Endothelial cell of umbilical vein (primary cell): ENCODE results near the gene PLEKHH3. TPM values are rescaled to one million over a fixed set of nuclear protein-coding genes. Genes with fewer than 3 reads are reported as not detected.

Experiments used
- BruUV-seq: library from RNA; stranded (reverse); fragments of 400-500 nt; replicated peaks from 2 replicates; lab custom pipeline; 2021; lab: Mats Ljungman, UMichigan
- CTCF ChIA-PET: fragments of 300-600, 350-600 bp; sonication (Branson Sonifier 250); formaldehyde crosslinking; loops from one replicate; lab custom pipeline; 2021; ENCODE audit warnings: antibody characterized with exemption, inconsistent platforms; lab: Charles Lee
- POLR2A ChIA-PET: fragments of 300-600, 350-600 bp; sonication (Branson Sonifier 250); formaldehyde crosslinking; loops from one replicate; lab custom pipeline; 2021; ENCODE audit warnings: antibody characterized with exemption, inconsistent platforms; lab: Charles Lee
- DNase-seq: peaks from one replicate; pipeline ENCODE4 v3.0.0-alpha.2; 2011; ENCODE audit warnings: low read depth, low spot score
- FAIRE-seq: peaks from 2 replicates; lab custom pipeline; 2011; peaks lifted over from hg19 to GRCh38; lab: Jason Lieb, UNC
- H2AFZ ChIP-seq: 2 replicates; pipeline ENCODE4 v1.6.0; 2012; ENCODE audit warnings: low read depth, low read length, control low read depth, inconsistent platforms
- H3K27ac ChIP-seq: 2 replicates; pipeline ENCODE4 v1.5.1; 2011; ENCODE audit warnings: low read depth, mild to moderate bottlenecking, control low read depth, low read length, moderate library complexity; ENCODE audit not compliant: insufficient read depth
- H3K27me3 ChIP-seq, 2 experiments: 2 replicates each; pipeline versions ENCODE4 v1.6.0 to v1.6.1; 2011; ENCODE audit warnings: low read length in 2 of 2, mixed read lengths in 1 of 2; ENCODE audit not compliant: control insufficient read depth in 2 of 2, insufficient read depth in 2 of 2
- H3K36me3 ChIP-seq, 2 experiments: 2 replicates in 1 of 2; 3 replicates in 1 of 2; pipeline ENCODE4 v1.5.1; 2011; ENCODE audit warnings: low read length in 2 of 2, mild to moderate bottlenecking in 1 of 2, moderate library complexity in 1 of 2; ENCODE audit not compliant: control insufficient read depth in 2 of 2, insufficient read depth in 2 of 2; ENCODE audit errors: extremely low read depth in 1 of 2
- H3K4me1 ChIP-seq: 3 replicates; pipeline ENCODE4 v1.5.1; 2011; ENCODE audit warnings: mild to moderate bottlenecking, low read length; ENCODE audit not compliant: control insufficient read depth, insufficient read depth; ENCODE audit errors: extremely low read depth
- H3K4me2 ChIP-seq: 2 replicates; pipeline ENCODE4 v1.6.1; 2011; ENCODE audit warnings: low read length, control low read depth, mixed read lengths; ENCODE audit not compliant: insufficient read depth
- H3K4me3 ChIP-seq, 3 experiments: fragments of 200-600 bp in 1 of 3; sonication (generic), shearing (Covaris generic) in 1 of 3; replicated peaks in 1 of 3; 2 replicates each; pipeline ENCODE4 v1.5.1; 2011 to 2016; ENCODE audit warnings: control low read depth in 3 of 3, low read length in 3 of 3, mild to moderate bottlenecking in 2 of 3, inconsistent platforms in 1 of 3, low read depth in 1 of 3, moderate library complexity in 1 of 3; ENCODE audit not compliant: insufficient read depth in 1 of 3
- H3K79me2 ChIP-seq: 2 replicates; pipeline ENCODE4 v1.6.0; 2012; ENCODE audit warnings: low read length, inconsistent platforms; ENCODE audit not compliant: control insufficient read depth, insufficient read depth
- H3K9ac ChIP-seq: replicated peaks from 2 replicates; pipeline ENCODE3; 2011; ENCODE audit warnings: low read length, control low read depth; ENCODE audit not compliant: insufficient read depth; ENCODE audit errors: extremely low read depth
- H3K9me1 ChIP-seq: replicated peaks from 3 replicates; pipeline ENCODE4 v1.6.0; 2011; ENCODE audit warnings: mild to moderate bottlenecking, low read length; ENCODE audit not compliant: control insufficient read depth, insufficient read depth; ENCODE audit errors: extremely low read depth
- H3K9me3 ChIP-seq: replicated peaks from 2 replicates; pipeline ENCODE4 v1.5.1; 2012; ENCODE audit warnings: low read length, inconsistent platforms; ENCODE audit not compliant: control insufficient read depth, insufficient read depth
- H4K20me1 ChIP-seq: replicated peaks from 2 replicates; pipeline ENCODE3; 2011; ENCODE audit warnings: mild to moderate bottlenecking, low read length; ENCODE audit not compliant: control insufficient read depth, insufficient read depth; ENCODE audit errors: extremely low read depth
- EZH2 ChIP-seq: IDR thresholded peaks from 2 replicates; pipeline ENCODE4 v1.6.1; 2012; ENCODE audit warnings: borderline replicate concordance, low read depth, mild to moderate bottlenecking, moderate library complexity, low read length, inconsistent platforms; ENCODE audit not compliant: severe bottlenecking
- FOS ChIP-seq: IDR thresholded peaks from 2 replicates; pipeline ENCODE4 v1.6.1; 2011; ENCODE audit warnings: mild to moderate bottlenecking, low read length, moderate library complexity, borderline replicate concordance; ENCODE audit not compliant: insufficient read depth
- GATA2 ChIP-seq: IDR thresholded peaks from 2 replicates; pipeline ENCODE4 v1.7.0; 2011; ENCODE audit warnings: low read depth, mild to moderate bottlenecking, moderate library complexity, mixed read lengths, low read length; ENCODE audit not compliant: insufficient read length, insufficient read depth
- JUN ChIP-seq: IDR thresholded peaks from 2 replicates; pipeline ENCODE4 v1.6.1; 2011; ENCODE audit warnings: borderline replicate concordance, low read depth; ENCODE audit not compliant: insufficient read length, insufficient read depth
- MYC ChIP-seq: IDR thresholded peaks from one replicate; pipeline ENCODE4 v1.6.1; 2011; ENCODE audit warnings: mild to moderate bottlenecking, low read depth, low read length
- POLR2A ChIP-seq: IDR thresholded peaks from 2 replicates; pipeline ENCODE4 v1.6.1; 2012; ENCODE audit warnings: low read depth, mild to moderate bottlenecking, control low read depth, low read length
- POLR2AphosphoS5 ChIP-seq: IDR thresholded peaks from 2 replicates; pipeline ENCODE4 v1.6.1; 2012; ENCODE audit warnings: low read depth, mild to moderate bottlenecking, control low read depth, low read length, moderate library complexity; ENCODE audit not compliant: insufficient read depth
- dilution Hi-C: fragments of 300-500 bp; cut with MboI; formaldehyde crosslinking; loops from one replicate; pipeline ENCODE4 v1.15.0; 2019; ENCODE audit warnings: low sequenced_read_pairs; ENCODE audit not compliant: extremely low pct_ligation_motif_present
- intact Hi-C: fragments of 100-400 bp; cut with micrococcal nuclease; formaldehyde crosslinking; loops from one replicate; pipeline ENCODE4 v1.10.0; 2022
- polyA plus RNA-seq, 4 experiments: library from polyadenylated mRNA; depleted of rRNA in 3 of 4; stranded (reverse) in 3 of 4; unstranded in 1 of 4; fragments of >200 nt; gene quantifications; 2 replicates each; pipeline versions ENCODE4 v1.2.1 to v1.2.3, GENCODE V29; 2011 to 2012; ENCODE audit warnings: missing spikeins in 1 of 4
- total RNA-seq: library from RNA; stranded (reverse); gene quantifications from 2 replicates; pipeline ENCODE4 v1.2.3, GENCODE V29; 2021
- TF ChIP-seq, protein P1 (sequence below): IDR thresholded peaks from 2 replicates; pipeline ENCODE4 v1.6.1; 2011; ENCODE audit not compliant: insufficient read depth, insufficient read length
- TF ChIP-seq, protein P2 (sequence below), 2 donors: IDR thresholded peaks; 1 replicate in 1 of 2; 2 replicates in 1 of 2; pipeline ENCODE4 v1.5.1; 2011; ENCODE audit warnings: low read length in 2 of 2, mild to moderate bottlenecking in 2 of 2, moderate library complexity in 2 of 2, control low read depth in 1 of 2, inconsistent platforms in 1 of 2, low read depth in 1 of 2; ENCODE audit not compliant: insufficient read depth in 1 of 2; ENCODE audit errors: extremely low read depth in 1 of 2

Gene PLEKHH3
- total and polyA plus RNA-seq, 2 donors (not counting 3 experiments of a cell fraction or from before 2014, with no cell fraction given) = 5.4 to 11.3 TPM

GRCh38 chr17:42698736-42699414 lies 22.1 kb upstream of the PLEKHH3 start:
- no peak overlapping the region for H3K9ac ChIP-seq
- intact Hi-C loops (no loop called here), dilution Hi-C loops (no loop called here)
- H2AFZ ChIP-seq = no peak overlapping the region
- H3K4me3 ChIP-seq = no peak overlapping the region
- FAIRE-seq (no peak), DNase-seq (no peak)
- TF ChIP-seq, protein P1, sequence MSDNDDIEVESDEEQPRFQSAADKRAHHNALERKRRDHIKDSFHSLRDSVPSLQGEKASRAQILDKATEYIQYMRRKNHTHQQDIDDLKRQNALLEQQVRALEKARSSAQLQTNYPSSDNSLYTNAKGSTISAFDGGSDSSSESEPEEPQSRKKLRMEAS = no peak
- TF ChIP-seq POLR2AphosphoS5 (no peak), JUN (no peak), POLR2A (no peak), MYC (no peak), EZH2 (no peak), FOS (no peak), GATA2 (no peak)
- TF ChIP-seq, protein P2, sequence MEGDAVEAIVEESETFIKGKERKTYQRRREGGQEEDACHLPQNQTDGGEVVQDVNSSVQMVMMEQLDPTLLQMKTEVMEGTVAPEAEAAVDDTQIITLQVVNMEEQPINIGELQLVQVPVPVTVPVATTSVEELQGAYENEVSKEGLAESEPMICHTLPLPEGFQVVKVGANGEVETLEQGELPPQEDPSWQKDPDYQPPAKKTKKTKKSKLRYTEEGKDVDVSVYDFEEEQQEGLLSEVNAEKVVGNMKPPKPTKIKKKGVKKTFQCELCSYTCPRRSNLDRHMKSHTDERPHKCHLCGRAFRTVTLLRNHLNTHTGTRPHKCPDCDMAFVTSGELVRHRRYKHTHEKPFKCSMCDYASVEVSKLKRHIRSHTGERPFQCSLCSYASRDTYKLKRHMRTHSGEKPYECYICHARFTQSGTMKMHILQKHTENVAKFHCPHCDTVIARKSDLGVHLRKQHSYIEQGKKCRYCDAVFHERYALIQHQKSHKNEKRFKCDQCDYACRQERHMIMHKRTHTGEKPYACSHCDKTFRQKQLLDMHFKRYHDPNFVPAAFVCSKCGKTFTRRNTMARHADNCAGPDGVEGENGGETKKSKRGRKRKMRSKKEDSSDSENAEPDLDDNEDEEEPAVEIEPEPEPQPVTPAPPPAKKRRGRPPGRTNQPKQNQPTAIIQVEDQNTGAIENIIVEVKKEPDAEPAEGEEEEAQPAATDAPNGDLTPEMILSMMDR (IDR thresholded peaks at IDR 0.05; ENCODE audit: extremely low read depth in 1 of 2, insufficient read depth in 1 of 2, low read depth in 1 of 2, low read length in 2 of 2) = no peak
- BruUV-seq = no TSS peak
- POLR2A ChIA-PET = interaction anchor here (0.7 kb wide), 1 partner anchor 81 kb away, joined by 3 read pairs; no protein-coding TSS in a partner anchor
- H3K79me2 ChIP-seq = no peaks in the 10 kb centered on the region
- no peaks in the 10 kb centered on the region for H3K9me1 ChIP-seq
- H3K4me1 ChIP-seq = no peaks in the 10 kb centered on the region
- no peak overlapping the region for H3K27ac ChIP-seq
- no peaks in the 10 kb centered on the region for H4K20me1 ChIP-seq
- no peaks in the 10 kb centered on the region for H3K9me3 ChIP-seq
- CTCF ChIA-PET = interaction anchor here (0.6 to 3.1 kb wide), 4 partner anchors 15 to 121 kb away, joined by 3 to 19 read pairs (median 4); no protein-coding TSS in a partner anchor
- no peaks in the 10 kb centered on the region for H3K27me3 ChIP-seq
- H3K4me2 ChIP-seq = no peak overlapping the region
- peaks cover 4 to 22% of the 10 kb centered on the region in 2 experiments for H3K36me3 ChIP-seq
